BJ (cell line): ENCODE measurements around the gene DCBLD1. TPM values are rescaled to one million over a fixed set of nuclear protein-coding genes. Genes with fewer than 3 reads are reported as not detected.
"Not testable (repeated sequence)": the region's sequence is repeated elsewhere in the genome, so short reads cannot be mapped to it uniquely, and the experiment has no call there.

Source experiments
- CTCF ChIA-PET: fragments of 350-600 bp; formaldehyde crosslinking; extraction: SDS; loops from one replicate; lab custom pipeline; 2021; ENCODE audit warnings: antibody characterized with exemption, inconsistent platforms; lab: Yijun Ruan, JAX
- POLR2A ChIA-PET: fragments of 300-600 bp; sonication (Branson Sonifier 250); formaldehyde crosslinking; extraction: SDS; loops from one replicate; lab custom pipeline; 2021; ENCODE audit warnings: antibody characterized with exemption; lab: Charles Lee
- DNase-seq: peaks from one replicate; pipeline ENCODE4 v3.0.0-alpha.2; 2011; ENCODE audit warnings: low read depth
- H3K27me3 ChIP-seq: 2 replicates; pipeline ENCODE4 v1.6.0; 2011; ENCODE audit warnings: low read length; ENCODE audit not compliant: control insufficient read depth, insufficient read depth
- H3K36me3 ChIP-seq: 2 replicates; pipeline ENCODE4 v1.5.1; 2011; ENCODE audit warnings: low read length; ENCODE audit not compliant: control insufficient read depth, insufficient read depth
- H3K4me3 ChIP-seq: 2 replicates; pipeline ENCODE4 v1.5.1; 2011; ENCODE audit warnings: low read depth, mild to moderate bottlenecking, control low read depth, low read length
- polyA minus RNA-seq: library from RNA; depleted of rRNA, polyadenylated mRNA; stranded (reverse); fragments of >200 nt; gene quantifications from 2 replicates; pipeline ENCODE4 v1.2.3, GENCODE V29; 2011; rRNA and poly(A)+ RNA removed
- polyA plus RNA-seq: library from polyadenylated mRNA; depleted of rRNA; stranded (reverse); fragments of >200 nt; gene quantifications from 2 replicates; pipeline ENCODE4 v1.2.3, GENCODE V29; 2011; rRNA removed
- TF ChIP-seq, protein P1 (sequence below): IDR thresholded peaks from 2 replicates; pipeline ENCODE4 v1.5.1; 2011; ENCODE audit warnings: low read depth, mild to moderate bottlenecking, control low read depth, inconsistent platforms, low read length, moderate library complexity; ENCODE audit not compliant: insufficient read depth

The DCBLD1 gene
- 30.1 and 42.1 TPM in 2 replicates for polyA plus RNA-seq
- polyA minus RNA-seq = 21.3 and 23.6 TPM in 2 replicates

DNA sequence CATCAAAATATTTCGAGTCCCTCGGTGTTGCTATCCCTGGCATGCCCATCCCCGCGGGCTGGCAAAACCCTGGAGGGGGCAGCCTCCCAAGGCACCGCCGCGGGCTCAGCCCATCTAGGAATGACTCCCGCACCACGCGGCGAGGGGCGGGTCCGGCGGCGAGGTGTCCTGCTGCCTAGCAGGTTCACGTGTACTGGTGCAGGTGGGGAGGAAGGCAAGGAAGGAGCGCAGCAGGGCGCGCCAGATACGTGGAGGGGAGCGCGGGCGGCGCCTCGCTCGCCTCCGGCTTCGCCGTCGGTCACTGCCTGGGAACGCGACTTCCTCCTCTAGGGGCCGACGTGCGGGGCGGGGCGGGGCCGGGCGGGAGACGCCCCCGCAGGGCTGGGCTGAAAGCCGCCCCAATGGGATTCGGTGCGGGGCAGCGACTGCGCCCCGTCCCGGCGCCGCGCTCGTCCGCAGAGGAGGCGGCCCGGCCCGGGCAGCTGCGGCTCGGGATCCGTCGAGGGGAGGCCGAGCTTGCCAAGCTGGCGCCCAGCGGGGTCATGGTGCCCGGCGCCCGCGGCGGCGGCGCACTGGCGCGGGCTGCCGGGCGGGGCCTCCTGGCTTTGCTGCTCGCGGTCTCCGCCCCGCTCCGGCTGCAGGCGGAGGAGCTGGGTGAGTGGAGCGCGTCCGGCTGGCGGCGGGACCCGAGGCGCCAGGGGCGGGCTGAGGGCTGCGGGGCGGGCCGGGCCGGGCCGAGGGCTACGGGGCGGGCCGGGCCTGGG is at the start of gene DCBLD1:
Gene DCBLD1 (plus strand): TSS at position 435 of the 764 bp plus-strand sequence. CDS start 108 bp downstream, at position 543.
- Histone ChIP-seq H3K36me3 (no peaks in the 10 kb centered on the region), H3K4me3 (peak within 1 kb of the TSS; percentile 92), H3K27me3 (no peaks in the 10 kb centered on the region)
- TF ChIP-seq, protein P1, sequence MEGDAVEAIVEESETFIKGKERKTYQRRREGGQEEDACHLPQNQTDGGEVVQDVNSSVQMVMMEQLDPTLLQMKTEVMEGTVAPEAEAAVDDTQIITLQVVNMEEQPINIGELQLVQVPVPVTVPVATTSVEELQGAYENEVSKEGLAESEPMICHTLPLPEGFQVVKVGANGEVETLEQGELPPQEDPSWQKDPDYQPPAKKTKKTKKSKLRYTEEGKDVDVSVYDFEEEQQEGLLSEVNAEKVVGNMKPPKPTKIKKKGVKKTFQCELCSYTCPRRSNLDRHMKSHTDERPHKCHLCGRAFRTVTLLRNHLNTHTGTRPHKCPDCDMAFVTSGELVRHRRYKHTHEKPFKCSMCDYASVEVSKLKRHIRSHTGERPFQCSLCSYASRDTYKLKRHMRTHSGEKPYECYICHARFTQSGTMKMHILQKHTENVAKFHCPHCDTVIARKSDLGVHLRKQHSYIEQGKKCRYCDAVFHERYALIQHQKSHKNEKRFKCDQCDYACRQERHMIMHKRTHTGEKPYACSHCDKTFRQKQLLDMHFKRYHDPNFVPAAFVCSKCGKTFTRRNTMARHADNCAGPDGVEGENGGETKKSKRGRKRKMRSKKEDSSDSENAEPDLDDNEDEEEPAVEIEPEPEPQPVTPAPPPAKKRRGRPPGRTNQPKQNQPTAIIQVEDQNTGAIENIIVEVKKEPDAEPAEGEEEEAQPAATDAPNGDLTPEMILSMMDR = no peak
- ChIA-PET CTCF (interaction anchor here (1.1 to 2.6 kb wide), 2 partner anchors 33 to 39 kb away, joined by 4 to 12 read pairs; no protein-coding TSS in a partner anchor), POLR2A (interaction anchor here (0.6 to 1.2 kb wide), 2 partner anchors 30 to 38 kb away, joined by 4 to 5 read pairs; no protein-coding TSS in a partner anchor)
- DNase-seq = no peak

GRCh38 chr6:117440706-117441525 is 41.6 kb upstream of the DCBLD1 start:
- TF ChIP-seq, protein P1 = no peak
- Histone ChIP-seq H3K4me3 (no peak overlapping the region), H3K36me3 (no peaks in the 10 kb centered on the region), H3K27me3 (no peaks in the 10 kb centered on the region)
- POLR2A ChIA-PET = interaction anchor here (0.6 kb wide), 1 partner anchor 161 kb away, joined by 4 read pairs; the partner anchor contains the start of gene GOPC
- CTCF ChIA-PET = interaction anchor here (0.9 kb wide), 1 partner anchor 42 kb away, joined by 4 read pairs; no protein-coding TSS in a partner anchor
- peak; percentile 100 for DNase-seq

GRCh38 chr6:117441824-117442264 is 40.6 kb upstream of the DCBLD1 start:
- no peak for DNase-seq
- H3K4me3 ChIP-seq = no peak overlapping the region
- POLR2A ChIA-PET = interaction anchor here (0.6 kb wide), 1 partner anchor 42 kb away, joined by 3 read pairs; no protein-coding TSS in a partner anchor

GRCh38 chr6:117442313-117442712 is 40.2 kb upstream of the DCBLD1 start:
- DNase-seq, H3K4me3 ChIP-seq, H3K27me3 ChIP-seq, H3K36me3 ChIP-seq: not testable (repeated sequence)
- POLR2A ChIA-PET = interaction anchor here (0.6 kb wide), 1 partner anchor 41 kb away, joined by 3 read pairs; no protein-coding TSS in a partner anchor
- CTCF ChIA-PET = interaction anchor here (1.1 kb wide), 1 partner anchor 162 kb away, joined by 3 read pairs; no protein-coding TSS in a partner anchor

More at GRCh38 chr6:117441824-117442264, 40.6 kb upstream of the DCBLD1 start:
- CTCF ChIA-PET = interaction anchor here (0.6 kb wide), 1 partner anchor 273 kb away, joined by 3 read pairs; no protein-coding TSS in a partner anchor
- H3K36me3 ChIP-seq = no peaks in the 10 kb centered on the region
- H3K27me3 ChIP-seq = no peaks in the 10 kb centered on the region
- TF ChIP-seq, protein P1 = no peak

- TF ChIP-seq, protein P1 = no peak
- H3K4me3 ChIP-seq = no peak overlapping the region
- POLR2A ChIA-PET = interaction anchor here (0.7 kb wide), 1 partner anchor 39 kb away, joined by 4 read pairs; no protein-coding TSS in a partner anchor
- H3K36me3 ChIP-seq = no peaks in the 10 kb centered on the region
- DNase-seq = peak; percentile 37
- no peaks in the 10 kb centered on the region for H3K27me3 ChIP-seq
- CTCF ChIA-PET = interaction anchor here (0.8 to 1.7 kb wide), 3 partner anchors 88 to 160 kb away, joined by 3 to 9 read pairs (median 4); no protein-coding TSS in a partner anchor
These were observed 37.9 kb upstream of the DCBLD1 start for GRCh38 chr6:117444600-117444999.
